NCI-H1092 treated with DMSO at 0.1 percent for 48 hours (cell line): Measurements from ENCODE around the gene THBS2.
"Not testable (repeated sequence)": the region's sequence is repeated elsewhere in the genome, so short reads cannot be mapped to it uniquely, and the experiment has no call there.

Experiments used
- DNase-seq: peaks from one replicate; lab custom pipeline; 2025; lab: John Stamatoyannopoulos, UW

THBS2 gene

GRCh38 chr6:169230946-169231789 lies 22.5 kb downstream of the THBS2 start:
- no peak for DNase-seq

- no peak for DNase-seq
These were observed 23.4 kb downstream of the THBS2 start for GRCh38 chr6:169230322-169230665.

- no peak for DNase-seq
These were observed 23.9 kb downstream of the THBS2 start for GRCh38 chr6:169229615-169230321.

GRCh38 chr6:169227116-169227515 lies 26.5 kb downstream of the THBS2 start:
- DNase-seq = no peak

- DNase-seq = no peak
These were observed 27.8 kb downstream of the THBS2 start for GRCh38 chr6:169225887-169226286.

- DNase-seq = no peak
These were observed 28.5 kb downstream of the THBS2 start for GRCh38 chr6:169225131-169225576.

GRCh38 chr6:169224716-169225115 lies 28.9 kb downstream of the THBS2 start:
- no peak for DNase-seq

GRCh38 chr6:169224185-169224695 lies 29.4 kb downstream of the THBS2 start:
- no peak for DNase-seq

- no peak for DNase-seq
These were observed 30.6 kb downstream of the THBS2 start for GRCh38 chr6:169223006-169223405.

- no peak for DNase-seq
These were observed 31.5 kb downstream of the THBS2 start for GRCh38 chr6:169222126-169222525.

- DNase-seq = no peak
These were observed 32.4 kb downstream of the THBS2 start for GRCh38 chr6:169221264-169221663.

- DNase-seq = no peak
These were observed 33.3 kb downstream of the THBS2 start for GRCh38 chr6:169220068-169220964.

- no peak for DNase-seq
These were observed 35.7 kb downstream of the THBS2 start for GRCh38 chr6:169217972-169218371.

- DNase-seq = no peak
These were observed 36.8 kb downstream of the THBS2 start for GRCh38 chr6:169216830-169217229.

GRCh38 chr6:169215201-169215681 lies 38.4 kb downstream of the THBS2 start:
- no peak for DNase-seq

GRCh38 chr6:169214789-169215188 lies 38.9 kb downstream of the THBS2 start:
- not testable (repeated sequence) for DNase-seq

- DNase-seq = no peak
These were observed 39.7 kb downstream of the THBS2 start for GRCh38 chr6:169213814-169214520.

- peak; percentile 95 for DNase-seq
These were observed 40.5 kb downstream of the THBS2 start for GRCh38 chr6:169212897-169213813.

- peak; percentile 62 for DNase-seq
These were observed 41.2 kb downstream of the THBS2 start for GRCh38 chr6:169212436-169212835.

GRCh38 chr6:169211881-169212280 lies 41.8 kb downstream of the THBS2 start:
- DNase-seq = no peak
